Spleen (tissue), 7 donors: ENCODE data around the gene ACTR5.

Experiments
- POLR2A ChIP-seq, 3 donors: fragments of 450-650 bp; IDR thresholded peaks; one replicate each; pipeline ENCODE4 v1.5.1; 2017; ENCODE audit warnings: antibody characterized with exemption in 3 of 3, mild to moderate bottlenecking in 1 of 3
- POLR2AphosphoS5 ChIP-seq, 3 donors: sonication (generic); formaldehyde crosslinking; IDR thresholded peaks; one replicate each; pipeline ENCODE4 v1.5.1; 2017; ENCODE audit warnings: antibody characterized with exemption in 3 of 3
- TF ChIP-seq, protein P1 (sequence below), 11 experiments: fragments of 200-600 bp in 7 of 11; fragments of 450-650 bp in 4 of 11; sonication (generic) in 4 of 11; IDR thresholded peaks in 8 of 11; conservative IDR thresholded peaks in 3 of 11; 1 replicate in 7 of 11; 2 replicates in 4 of 11; pipeline versions ENCODE4 v1.4.0 to v1.8.0; 2016 to 2021; ENCODE audit warnings: antibody characterized with exemption in 11 of 11, inconsistent platforms in 4 of 11, mild to moderate bottlenecking in 1 of 11
- donor health status: DM: no; HTN: no; CAD: no; lungs with moderate emphysema.
- donor health status: DM: no; HTN: no; CAD: no.
- donor health status: DM: no; HTN: no; CAD: no.

DNA sequence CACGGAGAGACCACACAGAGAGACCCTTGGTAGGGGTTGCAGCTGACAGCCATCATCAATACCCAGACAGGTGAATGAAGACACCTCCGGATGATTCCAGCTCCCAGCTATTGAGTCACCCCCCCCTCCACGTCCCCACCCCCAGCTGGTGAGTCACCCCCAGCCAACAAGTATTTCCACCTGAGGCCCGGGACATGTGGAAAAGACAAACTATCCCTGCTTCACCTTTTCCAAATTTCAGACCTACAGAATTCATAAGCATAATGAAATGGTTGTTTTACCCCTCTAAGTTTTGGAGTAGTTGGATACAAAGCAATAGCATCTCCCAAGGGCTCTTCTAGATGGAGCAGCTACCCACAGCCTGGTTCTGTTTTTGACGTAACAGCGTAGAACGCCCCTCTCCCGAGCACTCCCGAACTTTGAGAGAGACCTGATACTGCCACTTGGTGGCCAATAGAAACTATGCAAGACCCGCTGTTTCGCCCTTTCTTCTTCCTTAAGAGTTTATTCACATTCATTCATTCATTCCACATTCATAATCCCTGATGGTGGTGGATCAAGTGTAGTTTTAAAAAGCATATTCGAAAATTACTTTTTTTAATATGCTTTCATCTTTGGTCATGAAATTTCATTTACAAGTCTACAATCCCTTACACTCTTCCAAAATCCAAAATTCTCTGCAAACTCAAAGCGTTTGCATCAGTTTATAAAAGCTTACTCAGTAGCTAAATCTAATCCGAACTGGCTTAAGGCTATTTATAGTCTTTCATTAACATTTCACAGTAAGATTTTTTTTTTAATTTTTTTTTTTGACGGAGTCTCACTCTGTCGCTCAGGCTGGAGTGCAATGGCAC, 42.2 kb downstream of the ACTR5 start:
- TF ChIP-seq, protein P1, sequence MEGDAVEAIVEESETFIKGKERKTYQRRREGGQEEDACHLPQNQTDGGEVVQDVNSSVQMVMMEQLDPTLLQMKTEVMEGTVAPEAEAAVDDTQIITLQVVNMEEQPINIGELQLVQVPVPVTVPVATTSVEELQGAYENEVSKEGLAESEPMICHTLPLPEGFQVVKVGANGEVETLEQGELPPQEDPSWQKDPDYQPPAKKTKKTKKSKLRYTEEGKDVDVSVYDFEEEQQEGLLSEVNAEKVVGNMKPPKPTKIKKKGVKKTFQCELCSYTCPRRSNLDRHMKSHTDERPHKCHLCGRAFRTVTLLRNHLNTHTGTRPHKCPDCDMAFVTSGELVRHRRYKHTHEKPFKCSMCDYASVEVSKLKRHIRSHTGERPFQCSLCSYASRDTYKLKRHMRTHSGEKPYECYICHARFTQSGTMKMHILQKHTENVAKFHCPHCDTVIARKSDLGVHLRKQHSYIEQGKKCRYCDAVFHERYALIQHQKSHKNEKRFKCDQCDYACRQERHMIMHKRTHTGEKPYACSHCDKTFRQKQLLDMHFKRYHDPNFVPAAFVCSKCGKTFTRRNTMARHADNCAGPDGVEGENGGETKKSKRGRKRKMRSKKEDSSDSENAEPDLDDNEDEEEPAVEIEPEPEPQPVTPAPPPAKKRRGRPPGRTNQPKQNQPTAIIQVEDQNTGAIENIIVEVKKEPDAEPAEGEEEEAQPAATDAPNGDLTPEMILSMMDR (IDR thresholded peaks at IDR 0.05 in 8 of 11, conservative IDR thresholded peaks at IDR 0.05 in 3 of 11), result peak in 9 of 11 experiments; percentile 39 to 85 (median 67)
- TF ChIP-seq POLR2A (IDR thresholded peaks at IDR 0.05) (no peak), POLR2AphosphoS5 (IDR thresholded peaks at IDR 0.05) (no peak)
